GM19023 (cell line): ENCODE results near the gene C5AR2.
"Not testable (repeated sequence)": the region's sequence is repeated elsewhere in the genome, so short reads cannot be mapped to it uniquely, and the experiment has no call there.

Experiments
- ATAC-seq: cut with Tn5 transposase; IDR thresholded peaks from one replicate; pipeline ENCODE4 v1.9.1; 2021; ENCODE audit warnings: mild to moderate bottlenecking, moderate library complexity; ENCODE audit not compliant: unreplicated experiment

Gene C5AR2

DNA sequence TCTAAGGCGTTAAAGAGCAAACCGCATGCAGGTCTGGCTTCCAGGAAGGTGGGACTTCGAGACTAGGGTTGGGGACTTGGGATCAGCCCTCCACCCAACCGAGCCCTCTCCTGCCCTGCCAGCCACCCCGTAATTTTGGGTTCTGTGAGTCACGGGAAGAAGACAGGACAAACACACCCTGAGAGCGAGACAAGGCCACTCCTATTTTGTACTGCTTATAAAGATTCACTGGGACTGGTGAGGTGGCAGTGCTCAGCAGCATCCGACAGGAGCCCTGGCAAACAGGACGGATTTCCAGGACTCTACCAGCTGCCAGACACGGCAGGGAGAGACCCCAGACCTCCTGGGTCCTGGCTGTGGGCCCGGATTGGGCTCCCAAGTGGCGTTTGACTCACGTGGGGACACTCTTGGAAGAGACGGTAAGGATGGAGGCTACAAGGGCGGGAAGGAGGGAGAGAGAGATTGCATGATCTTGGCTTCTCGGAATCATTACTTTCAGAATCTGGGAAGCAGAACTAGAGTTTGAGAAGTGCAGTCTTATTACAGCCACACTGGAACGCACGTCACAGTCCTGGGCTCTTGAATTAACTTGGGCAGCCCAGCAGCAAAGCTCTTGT is at the start of gene C5AR2:
Gene C5AR2, plus strand, starts transcription at position 245 of the 617 bp plus-strand sequence. CDS start 8,625 bp downstream, outside the sequence.
- ATAC-seq: no peak

DNA sequence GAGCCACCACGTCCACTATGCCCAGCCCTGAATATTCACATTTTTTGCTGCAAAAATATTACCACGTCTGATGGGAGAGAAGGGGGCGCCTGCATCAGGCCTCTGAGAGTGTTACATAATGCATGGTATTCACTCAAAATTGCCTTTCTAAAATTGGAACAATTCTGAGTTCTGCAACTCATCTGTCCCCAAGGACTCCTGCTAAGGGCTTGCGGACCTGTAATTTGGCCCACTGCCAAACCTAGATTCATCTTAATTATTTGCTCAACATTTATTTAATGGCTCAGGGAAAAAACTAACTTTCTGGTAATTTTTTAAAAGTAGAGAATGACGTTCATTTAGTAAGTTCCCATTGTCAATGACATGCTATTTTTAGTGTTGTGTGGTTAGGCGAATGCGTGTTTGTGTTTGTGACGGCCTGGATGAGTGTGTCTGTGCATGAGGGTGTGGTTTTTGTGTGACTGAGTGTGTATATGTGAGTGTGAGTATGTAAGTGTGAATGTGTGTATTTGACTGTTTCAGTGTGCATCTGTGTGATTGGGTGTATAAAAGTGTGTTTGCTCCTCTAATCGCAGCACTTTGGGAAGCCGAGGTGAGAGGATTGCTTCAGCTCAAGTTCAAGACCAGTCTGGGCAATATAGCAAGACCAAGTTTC is 48.4 kb upstream of the C5AR2 start:
- ATAC-seq: no peak

DNA sequence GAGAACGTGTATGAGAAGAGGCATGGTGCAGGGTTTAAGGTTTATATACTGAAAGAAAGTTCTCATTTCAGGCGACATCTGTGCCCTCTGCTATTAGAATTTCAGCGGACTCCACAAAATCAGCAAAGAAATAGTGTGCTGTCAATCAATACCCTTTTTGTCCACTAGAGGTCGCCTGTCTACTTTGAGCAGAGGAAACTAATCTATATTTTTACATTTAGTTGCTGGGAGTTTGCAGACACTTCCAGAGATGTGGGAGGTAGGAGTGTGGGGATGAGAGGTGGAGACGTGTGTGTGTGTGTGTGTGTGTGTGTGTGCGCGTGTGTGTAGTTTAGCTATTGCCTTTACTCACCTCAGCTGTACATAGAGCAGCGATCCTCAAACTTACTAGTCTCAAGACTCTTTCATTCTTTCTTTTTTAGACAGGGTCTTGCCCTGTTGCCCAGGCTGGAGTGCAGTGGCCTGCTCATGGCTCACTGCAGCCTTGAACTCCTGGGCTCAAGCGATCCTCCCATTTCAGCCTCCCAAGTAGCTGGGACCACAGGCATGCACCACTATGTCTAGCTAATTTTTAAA is 47.6 kb upstream of the C5AR2 start:
- no peak for ATAC-seq

DNA sequence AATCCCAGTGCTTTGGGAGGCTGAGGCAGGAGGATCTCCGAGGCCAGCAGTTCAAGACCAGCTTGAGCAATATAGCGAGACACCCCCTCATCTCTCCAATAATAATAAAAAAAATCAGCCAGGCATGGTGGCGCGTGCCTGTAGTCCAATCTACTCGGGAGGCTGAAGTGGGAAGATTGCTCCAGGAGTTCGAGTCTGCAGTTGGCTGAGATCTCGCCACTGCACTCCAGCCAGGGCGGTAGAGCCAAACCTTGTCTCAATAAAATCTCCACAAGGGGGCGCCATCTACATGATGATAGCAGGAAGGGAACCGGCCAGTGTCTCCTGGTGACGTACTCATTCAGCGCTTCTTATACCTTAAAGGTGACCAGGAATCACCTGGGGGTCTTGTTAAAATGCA is 35.9 kb upstream of the C5AR2 start:
- no peak for ATAC-seq

DNA sequence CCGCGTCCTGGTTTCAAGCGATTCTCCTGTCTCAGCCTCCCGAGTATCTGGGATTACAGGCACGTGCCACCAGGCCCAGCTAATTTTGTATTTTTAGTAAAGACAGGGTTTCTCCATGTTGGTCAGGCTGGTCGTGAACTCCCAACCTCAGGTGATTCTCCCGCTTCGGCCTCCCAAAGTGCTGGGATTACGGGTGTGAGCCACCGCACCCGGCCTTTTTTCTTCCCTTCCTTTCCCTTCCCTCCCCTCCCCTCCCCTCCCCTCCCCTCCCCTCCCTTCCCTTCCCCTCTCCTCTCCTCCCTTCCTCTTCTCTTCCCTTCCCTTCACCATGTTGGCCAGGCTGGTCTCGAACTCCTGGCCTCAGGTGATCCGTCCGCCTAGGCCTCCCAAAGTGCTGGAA is 31.1 kb upstream of the C5AR2 start:
- ATAC-seq: not testable (repeated sequence)

DNA sequence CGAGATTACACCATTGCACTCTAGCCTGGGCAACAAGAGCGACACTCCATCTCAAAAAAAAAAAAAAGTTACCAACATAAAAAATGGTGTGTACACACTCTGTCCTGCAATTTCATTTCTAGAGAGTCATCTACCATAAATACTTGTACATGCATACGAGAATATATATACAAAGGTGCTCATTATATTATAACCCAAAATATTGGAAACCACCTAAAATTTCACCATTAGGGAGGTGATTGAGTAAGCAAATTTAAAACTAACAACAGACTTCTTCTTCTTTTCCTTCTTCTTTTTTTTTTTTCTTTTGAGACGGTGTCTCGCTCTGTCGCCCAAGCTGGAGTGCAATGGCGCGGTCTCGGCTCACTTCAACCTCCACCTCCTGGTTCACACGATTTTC is 29.7 kb upstream of the C5AR2 start:
- no peak for ATAC-seq

DNA sequence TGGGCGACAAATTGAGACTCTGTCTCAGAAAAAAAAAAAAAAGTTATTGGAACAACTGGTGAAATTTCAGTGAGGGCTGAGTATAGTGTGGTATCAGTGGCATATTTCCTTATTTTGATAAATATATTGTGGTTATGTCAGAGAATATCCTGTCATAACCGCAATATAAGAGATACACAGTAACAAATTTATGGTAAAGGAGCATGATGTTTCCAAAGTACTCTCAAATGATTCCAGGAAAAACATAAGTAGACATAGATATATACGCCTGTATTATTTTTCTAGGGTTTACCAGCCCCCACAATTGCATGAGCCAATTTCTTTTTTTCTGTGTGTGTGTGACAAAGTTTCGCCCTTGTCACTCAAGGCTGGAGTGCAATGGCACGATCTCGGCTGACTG is 28.0 kb upstream of the C5AR2 start:
- no peak for ATAC-seq

DNA sequence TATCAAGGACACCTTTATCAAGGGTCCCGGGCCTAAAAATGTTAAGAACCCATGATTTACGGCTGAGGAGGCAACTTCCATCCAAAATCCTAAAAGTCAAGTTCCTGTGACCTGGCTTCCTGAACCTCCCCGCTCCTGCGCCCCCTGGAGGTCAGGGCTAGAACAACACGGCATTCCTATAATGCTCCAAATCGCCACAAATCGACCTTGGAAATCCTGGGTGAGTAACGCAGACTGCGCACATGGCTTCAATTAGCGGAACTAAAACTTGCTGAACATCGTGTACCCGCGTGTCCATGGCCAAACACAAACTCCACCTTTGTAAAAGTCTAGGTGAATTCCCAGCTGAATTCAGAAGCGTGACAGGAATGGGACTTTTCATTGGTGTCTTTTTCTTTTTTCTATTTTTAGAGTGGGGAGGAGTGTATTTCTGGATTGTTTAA is 26.6 kb upstream of the C5AR2 start:
- no peak for ATAC-seq

DNA sequence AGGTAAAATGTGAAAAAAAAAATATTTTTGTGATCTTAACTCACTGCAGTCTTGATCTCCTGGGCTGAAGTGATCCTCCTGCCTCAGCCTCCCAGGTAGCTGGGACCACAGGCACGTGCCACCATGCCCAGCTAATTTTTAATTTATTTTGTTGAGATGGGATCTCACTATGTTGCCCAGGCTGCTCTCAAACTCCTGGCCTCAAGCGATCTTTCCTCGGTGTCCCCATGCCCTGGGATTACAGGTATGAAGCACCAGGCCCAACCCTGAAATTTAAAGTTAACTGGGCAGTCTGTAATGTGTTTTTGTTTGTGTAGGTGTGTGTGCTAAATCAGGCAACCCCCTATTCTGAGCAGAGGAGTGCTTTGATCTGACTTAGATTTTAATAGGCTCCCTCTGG is 25.7 kb upstream of the C5AR2 start:
- ATAC-seq: no peak

DNA sequence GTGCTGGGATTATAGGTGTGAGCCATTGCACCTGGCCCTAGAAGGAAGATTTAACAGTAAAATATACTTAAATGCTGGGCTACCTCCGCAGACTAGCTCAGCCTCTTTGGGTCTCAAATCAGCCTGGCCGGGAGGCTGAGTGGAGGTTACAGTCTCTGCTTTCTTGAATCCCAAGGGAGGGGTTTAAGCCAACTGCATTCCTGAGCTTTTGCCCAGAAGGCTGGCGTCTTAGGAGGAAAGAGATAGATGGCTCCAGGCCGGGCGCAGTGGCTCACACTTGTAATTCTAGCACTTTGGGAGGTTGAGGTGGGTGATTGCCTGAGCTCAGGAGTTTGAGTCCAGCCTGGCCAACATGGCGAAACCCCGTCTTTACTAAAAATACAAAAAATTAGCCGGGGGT is 22.9 kb upstream of the C5AR2 start:
- ATAC-seq: no peak

DNA sequence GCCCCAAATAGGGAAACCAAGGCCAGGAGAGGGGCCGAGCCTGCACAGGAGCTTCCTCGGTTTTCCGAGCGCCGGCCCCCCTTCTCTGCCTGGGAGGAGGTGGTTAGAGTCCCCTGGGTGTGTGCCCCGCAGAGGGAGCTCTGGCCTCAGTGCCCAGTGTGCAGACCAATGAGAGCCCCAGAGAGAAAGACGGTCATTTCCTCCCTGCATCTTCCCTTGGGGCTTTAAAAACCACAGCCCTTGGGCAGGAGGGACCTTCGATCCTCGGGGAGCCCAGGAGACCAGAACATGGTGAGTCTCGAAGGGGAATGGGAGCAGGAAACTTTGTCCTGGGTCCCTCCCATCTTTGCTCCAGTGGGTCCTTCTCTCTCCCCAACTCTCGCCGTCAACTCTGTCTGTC is 22.4 kb upstream of the C5AR2 start, which contains the start of gene C5AR1:
Gene C5AR1, plus strand, starts transcription at position 254 of the 400 bp plus-strand sequence. Its CDS starts 35 bp downstream, at position 289.
- no peak for ATAC-seq

DNA sequence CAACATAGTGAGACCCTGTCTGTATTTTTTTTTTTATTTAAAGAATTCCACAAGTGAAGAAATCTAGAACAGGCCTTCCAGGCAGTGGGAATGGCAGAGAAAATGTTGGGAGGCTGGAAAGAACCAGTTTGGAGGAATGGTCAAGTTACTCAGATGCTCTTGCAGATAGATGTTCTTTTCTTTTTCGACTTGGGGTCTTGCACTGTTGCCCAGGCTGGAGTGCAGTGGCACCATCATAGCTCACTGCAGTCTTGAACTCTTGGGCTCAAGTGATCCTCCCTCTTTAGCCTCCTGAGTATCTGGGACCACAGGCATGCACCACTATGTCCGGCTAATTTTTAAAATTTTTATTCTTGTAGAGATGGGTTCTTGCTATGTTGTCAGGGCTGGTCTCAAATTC is 21.7 kb upstream of the C5AR2 start:
- no peak for ATAC-seq

DNA sequence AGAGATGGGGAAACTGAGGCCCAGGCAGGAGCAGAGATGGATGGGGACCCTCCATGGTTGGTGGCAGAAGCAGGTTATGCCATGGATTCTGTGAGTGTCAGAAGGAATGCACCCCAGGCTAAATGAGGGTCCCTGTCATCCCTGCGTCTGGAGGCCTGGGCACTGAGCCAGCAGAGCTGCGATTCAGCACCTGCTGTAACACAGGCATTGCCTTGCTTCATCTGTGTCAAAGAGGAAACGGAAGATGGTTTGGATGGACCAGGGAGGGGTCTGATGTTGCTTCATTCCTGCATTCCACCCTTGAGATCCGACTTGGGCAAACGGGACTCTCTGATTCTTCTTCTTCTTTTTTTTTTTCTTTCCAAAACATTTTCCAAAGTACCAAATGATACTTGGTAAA is 21.2 kb upstream of the C5AR2 start:
- ATAC-seq: no peak

DNA sequence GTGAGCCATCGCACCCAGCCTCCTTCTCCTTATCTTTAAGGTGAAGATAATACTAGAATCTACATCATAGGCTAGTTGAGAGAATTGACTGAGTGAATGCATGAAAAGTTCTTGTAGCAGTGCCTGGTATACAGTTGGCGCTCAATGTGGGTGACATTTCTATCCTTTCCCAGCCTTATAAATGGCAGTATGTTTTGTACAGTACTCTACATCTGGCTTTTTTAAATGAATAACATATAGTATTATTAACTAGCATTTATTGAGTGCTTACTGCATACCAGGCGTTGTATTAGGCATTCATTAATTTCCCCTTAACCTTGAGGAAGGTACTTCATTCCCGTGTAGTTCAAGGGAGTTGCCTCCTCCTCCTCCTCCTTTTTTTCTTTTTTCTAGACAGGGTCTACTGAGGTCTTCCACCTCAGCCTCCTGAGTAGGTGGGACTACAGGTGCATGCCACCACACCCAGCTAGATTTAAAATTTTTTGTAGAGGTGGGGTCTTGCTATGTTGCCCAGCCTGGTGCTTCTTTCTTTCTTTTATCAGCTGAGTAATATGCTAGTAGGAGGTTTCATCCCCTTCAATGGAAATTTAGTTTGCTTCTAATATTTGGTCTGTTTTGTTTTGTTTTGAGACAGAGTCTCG is 19.5 kb upstream of the C5AR2 start:
- ATAC-seq: no peak

DNA sequence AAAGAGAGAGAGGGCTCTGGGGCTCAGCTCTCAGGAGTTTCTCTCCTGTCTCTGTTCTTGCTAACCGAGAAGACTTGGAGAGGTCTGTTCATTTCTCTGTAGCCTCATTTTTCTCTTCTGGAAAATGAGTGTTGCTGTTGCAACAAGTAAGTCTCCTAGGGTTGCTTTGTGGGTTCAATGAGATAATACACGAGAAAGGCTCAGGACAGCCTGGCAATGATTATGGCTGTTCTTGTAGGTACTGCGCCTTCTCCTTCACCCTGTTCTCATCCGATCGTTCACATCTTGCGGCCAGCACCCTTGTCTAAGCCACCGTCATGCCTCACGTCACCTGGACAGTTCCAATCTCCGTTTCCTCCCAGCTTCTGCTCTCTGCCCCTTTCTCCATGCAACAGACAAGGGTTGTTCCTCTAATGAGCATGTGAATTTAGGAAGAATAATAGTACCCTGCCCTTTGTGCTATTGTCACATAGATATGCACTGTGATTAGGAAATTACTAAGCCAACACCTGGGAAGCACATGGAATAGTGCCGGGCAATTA is 18.1 kb upstream of the C5AR2 start:
- no peak for ATAC-seq

DNA sequence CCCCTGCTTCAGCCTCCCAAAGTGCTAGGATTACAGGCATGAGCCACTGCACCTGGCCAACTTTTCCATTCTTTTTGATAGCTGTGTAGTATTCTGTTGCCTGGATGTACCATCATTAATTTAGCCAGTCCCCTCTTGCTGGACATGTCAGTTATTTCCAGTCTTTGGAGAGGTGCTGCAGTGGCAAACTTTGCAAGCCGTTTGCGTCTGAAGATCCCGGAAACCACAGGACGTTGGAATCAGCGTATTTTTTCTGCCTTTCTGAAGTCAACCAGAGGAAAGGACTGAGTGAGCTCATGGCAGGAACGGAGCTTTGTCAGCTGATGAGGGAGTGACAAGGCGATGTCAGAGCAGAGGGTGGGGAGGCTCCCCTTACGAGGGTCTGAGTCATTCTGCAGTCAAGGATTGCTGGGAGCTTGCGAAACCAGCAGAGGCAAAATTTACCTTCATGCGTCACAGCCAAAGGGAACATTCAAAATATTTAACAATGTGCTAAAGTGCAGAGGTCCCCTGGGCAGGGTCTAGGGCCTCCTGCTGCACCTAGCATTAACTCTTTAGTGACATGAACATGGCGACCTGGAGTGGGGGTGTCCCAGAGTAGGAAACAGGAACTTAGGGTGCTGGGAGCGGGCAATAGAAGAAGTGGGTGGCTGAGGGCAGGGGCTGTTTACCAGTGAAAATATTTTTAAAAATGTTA is 16.7 kb upstream of the C5AR2 start:
- no peak for ATAC-seq

DNA sequence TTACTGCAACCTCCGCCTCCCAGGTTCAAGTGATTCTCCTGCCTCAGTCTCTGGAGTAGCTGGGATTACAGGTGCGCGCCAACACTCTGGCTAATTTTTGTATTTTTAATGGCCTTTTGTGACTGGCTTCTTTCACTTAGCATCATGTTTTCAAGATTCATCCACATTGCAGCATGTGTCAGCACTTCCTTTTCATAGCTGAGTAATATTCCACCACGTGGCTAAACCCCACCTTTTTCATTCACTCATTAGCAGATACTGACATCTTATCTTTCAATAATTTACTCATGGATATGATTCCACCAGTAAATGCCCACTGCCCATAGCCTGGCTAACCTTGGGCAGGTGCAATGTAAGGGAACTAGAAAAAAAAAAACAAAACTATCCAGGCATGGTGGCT is 15.5 kb upstream of the C5AR2 start:
- no peak for ATAC-seq

DNA sequence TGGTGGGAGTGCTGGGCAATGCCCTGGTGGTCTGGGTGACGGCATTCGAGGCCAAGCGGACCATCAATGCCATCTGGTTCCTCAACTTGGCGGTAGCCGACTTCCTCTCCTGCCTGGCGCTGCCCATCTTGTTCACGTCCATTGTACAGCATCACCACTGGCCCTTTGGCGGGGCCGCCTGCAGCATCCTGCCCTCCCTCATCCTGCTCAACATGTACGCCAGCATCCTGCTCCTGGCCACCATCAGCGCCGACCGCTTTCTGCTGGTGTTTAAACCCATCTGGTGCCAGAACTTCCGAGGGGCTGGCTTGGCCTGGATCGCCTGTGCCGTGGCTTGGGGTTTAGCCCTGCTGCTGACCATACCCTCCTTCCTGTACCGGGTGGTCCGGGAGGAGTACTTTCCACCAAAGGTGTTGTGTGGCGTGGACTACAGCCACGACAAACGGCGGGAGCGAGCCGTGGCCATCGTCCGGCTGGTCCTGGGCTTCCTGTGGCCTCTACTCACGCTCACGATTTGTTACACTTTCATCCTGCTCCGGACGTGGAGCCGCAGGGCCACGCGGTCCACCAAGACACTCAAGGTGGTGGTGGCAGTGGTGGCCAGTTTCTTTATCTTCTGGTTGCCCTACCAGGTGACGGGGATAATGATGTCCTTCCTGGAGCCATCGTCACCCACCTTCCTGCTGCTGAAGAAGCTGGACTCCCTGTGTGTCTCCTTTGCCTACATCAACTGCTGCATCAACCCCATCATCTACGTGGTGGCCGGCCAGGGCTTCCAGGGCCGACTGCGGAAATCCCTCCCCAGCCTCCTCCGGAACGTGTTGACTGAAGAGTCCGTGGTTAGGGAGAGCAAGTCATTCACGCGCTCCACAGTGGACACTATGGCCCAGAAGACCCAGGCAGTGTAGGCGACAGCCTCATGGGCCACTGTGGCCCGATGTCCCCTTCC is 11.8 kb upstream of the C5AR2 start:
- ATAC-seq: no peak

DNA sequence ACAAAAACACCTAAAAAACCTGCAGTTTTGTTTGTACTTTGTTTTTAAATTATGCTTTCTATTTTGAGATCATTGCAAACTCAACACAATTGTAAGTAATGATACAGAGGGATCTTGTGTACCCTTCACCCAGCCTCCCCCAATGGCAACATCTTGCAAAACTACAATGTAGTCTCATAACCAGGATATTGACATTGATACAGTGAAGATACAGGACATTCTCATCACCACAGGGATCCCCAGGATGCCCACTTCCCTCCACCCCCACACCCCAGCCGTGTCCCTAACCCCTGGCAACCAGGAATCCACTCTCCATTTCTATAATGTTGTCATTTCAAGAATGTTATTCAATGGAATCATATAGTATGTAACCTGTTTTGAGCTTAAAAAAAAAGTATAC is 10.3 kb upstream of the C5AR2 start:
- no peak for ATAC-seq

DNA sequence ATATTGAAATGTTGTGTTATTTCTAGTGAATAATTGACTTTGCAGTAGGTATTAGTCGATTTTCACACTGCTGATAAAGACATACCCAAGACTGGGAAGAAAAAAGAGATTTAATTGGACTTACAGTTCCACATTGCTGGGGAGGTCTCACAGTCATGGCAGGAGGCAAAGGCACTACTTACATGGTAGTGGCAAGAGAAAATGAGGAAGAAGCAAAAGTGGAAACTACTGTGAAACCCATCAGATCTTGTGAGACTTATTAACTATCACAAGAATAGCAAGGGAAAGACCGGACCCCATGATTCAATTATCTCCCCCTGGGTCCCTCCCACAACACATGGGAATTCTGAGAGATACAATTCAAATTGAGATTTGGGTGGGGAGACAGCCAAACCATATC is 9.9 kb upstream of the C5AR2 start:
- ATAC-seq: no peak
